H1 (cell line): Measurements from ENCODE around the gene SLC15A3. TPM values are rescaled to one million over a fixed set of nuclear protein-coding genes. Genes with fewer than 3 reads are reported as not detected.

Experiments
- CHD1 ChIP-seq: IDR thresholded peaks from 2 replicates; pipeline ENCODE4 v1.6.1; 2012; ENCODE audit warnings: low read depth, low read length, improper control_type of control experiment
- KDM1A ChIP-seq: fragments of 200-600, 300-600 bp; sonication (generic); IDR thresholded peaks from 2 replicates; pipeline ENCODE4 v1.7.1; 2016; ENCODE audit warnings: mild to moderate bottlenecking, low read length, borderline replicate concordance
- POU5F1 ChIP-seq: IDR thresholded peaks from 2 replicates; pipeline ENCODE4 v1.6.1; 2011; ENCODE audit warnings: low read depth, mild to moderate bottlenecking, low read length, moderate library complexity
- TEAD4 ChIP-seq: IDR thresholded peaks from 2 replicates; pipeline ENCODE4 v1.6.1; 2012; ENCODE audit warnings: low read depth, low read length, inconsistent platforms, mixed read lengths
- polyA plus RNA-seq, 7 experiments: library from polyadenylated mRNA; depleted of rRNA in 3 of 7; stranded (reverse) in 5 of 7; unstranded in 2 of 7; fragments of >200 nt in 5 of 7; fragments of 200-250 nt in 2 of 7; gene quantifications; 1 replicate in 5 of 7; 2 replicates in 1 of 7; 4 replicates in 1 of 7; pipeline versions ENCODE4 v1.2.1 to v1.2.3, GENCODE V29; 2011 to 2013; ENCODE audit warnings: missing spikeins in 2 of 7, mixed read lengths in 2 of 7
- total RNA-seq: library from RNA; stranded (reverse); fragmentation: NEBNext Ultra II Directional; extraction: Animal tissue kit (Norgen Biotek cat#: 25700); gene quantifications from 2 replicates; pipeline ENCODE4 v1.2.1, GENCODE V29; 2021

SLC15A3 gene
- total and polyA plus RNA-seq, 2 of the 8 experiments (the other 6 are each of a cell fraction or from before 2014, with no cell fraction given), result 25.8 to 31.0 TPM

GRCh38 chr11:60919956-60920355 lies 32.0 kb downstream of the SLC15A3 start (continued):
- TF ChIP-seq TEAD4, result no peak
- TF ChIP-seq POU5F1, result no peak
- no peak for TF ChIP-seq KDM1A
- TF ChIP-seq CHD1, result no peak
- TF ChIP-seq, all 59 proteins: peak for 0
